ENCODE data around the gene ZNF595. TPM values are rescaled to one million over a fixed set of nuclear protein-coding genes. Genes with fewer than 3 reads are reported as not detected.

Gene ZNF595
- polyA plus RNA-seq, 1 donor (not counting 4 experiments of a cell fraction or from before 2014, with no cell fraction given) = 6.6 TPM

GRCh38 chr4:113732-114131, 60.6 kb downstream of the ZNF595 start:
- H3K4me1 ChIP-seq (ENCODE audit: control insufficient read depth, extremely low read depth, insufficient read depth, low read length) = no peaks in the 10 kb centered on the region
- dilution Hi-C loops (cut with MboI; ENCODE audit: extremely low pct_ligation_motif_present, low sequenced_read_pairs) = no loop called here
- H3K9ac ChIP-seq (ENCODE audit: control insufficient read depth, extremely low read depth, insufficient read depth, low read length) = no peak overlapping the region
- FAIRE-seq = no peak
- H3K27me3 ChIP-seq (ENCODE audit: control insufficient read depth, extremely low read depth, insufficient read depth, low read length) = peaks cover 11% of the 10 kb centered on the region
- H3K9me1 ChIP-seq (ENCODE audit: control insufficient read depth, extremely low read depth, insufficient read depth, low read length) = no peaks in the 10 kb centered on the region
- no peak overlapping the region for H3K4me2 ChIP-seq (ENCODE audit: control insufficient read depth, extremely low read depth, insufficient read depth, low read depth, low read length)
- no peak for DNase-seq (ENCODE audit: low read depth, low spot score)
- H2AFZ ChIP-seq (ENCODE audit: control insufficient read depth, low read length) = no peak overlapping the region
- no peaks in the 10 kb centered on the region for H4K20me1 ChIP-seq (ENCODE audit: control insufficient read depth, extremely low read depth, insufficient read depth, low read length)
- no peak overlapping the region for H3K4me3 ChIP-seq (ENCODE audit: control insufficient read depth in 2 of 3, extremely low read depth in 1 of 3, insufficient read depth in 2 of 3, low read depth in 1 of 3, low read length in 3 of 3)
- peaks cover 6% of the 10 kb centered on the region for H3K9me3 ChIP-seq (ENCODE audit: control insufficient read depth, low read depth, low read length)
- no peaks in the 10 kb centered on the region for H3K36me3 ChIP-seq (ENCODE audit: control insufficient read depth in 2 of 2, extremely low read depth in 1 of 2, insufficient read depth in 2 of 2, low read length in 2 of 2)
- no peak overlapping the region for H3K27ac ChIP-seq (ENCODE audit: control insufficient read depth, insufficient read depth, low read length)
- H3K79me2 ChIP-seq (ENCODE audit: control insufficient read depth, insufficient read depth, low read length) = no peaks in the 10 kb centered on the region
- TF ChIP-seq CTCF (optimal IDR thresholded peaks at IDR 0.05 in 1 of 3, IDR thresholded peaks at IDR 0.05 in 1 of 3, conservative IDR thresholded peaks at IDR 0.05 in 1 of 3; ENCODE audit: extremely low read depth in 1 of 3, insufficient read depth in 2 of 3, low read length in 3 of 3) (no peak), EZH2 (IDR thresholded peaks at IDR 0.05; ENCODE audit: low read length) (no peak)

- Histone ChIP-seq H3K4me1 (ENCODE audit: control insufficient read depth, extremely low read depth, insufficient read depth, low read length) (no peaks in the 10 kb centered on the region), H3K9me1 (ENCODE audit: control insufficient read depth, extremely low read depth, insufficient read depth, low read length) (no peaks in the 10 kb centered on the region), H3K9me3 (ENCODE audit: control insufficient read depth, low read depth, low read length) (peaks cover 4% of the 10 kb centered on the region), H2AFZ (ENCODE audit: control insufficient read depth, low read length) (no peak overlapping the region), H3K27me3 (ENCODE audit: control insufficient read depth, extremely low read depth, insufficient read depth, low read length) (peaks cover 6% of the 10 kb centered on the region), H3K27ac (ENCODE audit: control insufficient read depth, insufficient read depth, low read length) (no peak overlapping the region), H4K20me1 (ENCODE audit: control insufficient read depth, extremely low read depth, insufficient read depth, low read length) (no peaks in the 10 kb centered on the region), H3K9ac (ENCODE audit: control insufficient read depth, extremely low read depth, insufficient read depth, low read length) (no peak overlapping the region), H3K79me2 (ENCODE audit: control insufficient read depth, insufficient read depth, low read length) (no peaks in the 10 kb centered on the region), H3K4me2 (ENCODE audit: control insufficient read depth, extremely low read depth, insufficient read depth, low read depth, low read length) (no peak overlapping the region), H3K36me3 (ENCODE audit: control insufficient read depth in 2 of 2, extremely low read depth in 1 of 2, insufficient read depth in 2 of 2, low read length in 2 of 2) (no peaks in the 10 kb centered on the region), H3K4me3 (ENCODE audit: control insufficient read depth in 2 of 3, extremely low read depth in 1 of 3, insufficient read depth in 2 of 3, low read depth in 1 of 3, low read length in 3 of 3) (no peak overlapping the region)
- TF ChIP-seq CTCF (optimal IDR thresholded peaks at IDR 0.05 in 1 of 3, IDR thresholded peaks at IDR 0.05 in 1 of 3, conservative IDR thresholded peaks at IDR 0.05 in 1 of 3; ENCODE audit: extremely low read depth in 1 of 3, insufficient read depth in 2 of 3, low read length in 3 of 3) = no peak
- no peak for TF ChIP-seq EZH2 (IDR thresholded peaks at IDR 0.05; ENCODE audit: low read length)
- dilution Hi-C loops (cut with MboI; ENCODE audit: extremely low pct_ligation_motif_present, low sequenced_read_pairs) = no loop called here
- DNase-seq (ENCODE audit: low read depth, low spot score) (no peak), FAIRE-seq (no peak)
Observed at GRCh38 chr4:114149-114548, 61.0 kb downstream of the ZNF595 start.
